Neural cell (in vitro differentiated cells): Measurements from ENCODE around the gene NADK. TPM values are rescaled to one million over a fixed set of nuclear protein-coding genes. Genes with fewer than 3 reads are reported as not detected.

Experiments used
- H2AFZ ChIP-seq: fragments of 200-600, 300-800 bp; sonication (generic), shearing (Covaris generic); 2 replicates; pipeline ENCODE4 v1.6.0; 2014; ENCODE audit warnings: low read depth, mild to moderate bottlenecking, antibody characterized with exemption, low read length, moderate library complexity
- H3F3A ChIP-seq: fragments of 200-600 bp; shearing (Covaris generic); 2 replicates; pipeline ENCODE4 v1.6.1; 2016; ENCODE audit warnings: mild to moderate bottlenecking, moderate library complexity, mixed read lengths, antibody characterized with exemption, low read length; ENCODE audit not compliant: insufficient read depth, poor library complexity, severe bottlenecking
- H3K27ac ChIP-seq: fragments of 200-600, 300-800 bp; sonication (generic), shearing (Covaris generic); 2 replicates; pipeline ENCODE4 v1.5.1; 2014; ENCODE audit warnings: mild to moderate bottlenecking, low read length, moderate library complexity
- H3K27me3 ChIP-seq: fragments of 300-800, 200-600 bp; sonication (generic), shearing (Covaris generic); 2 replicates; pipeline ENCODE4 v1.6.0; 2014; ENCODE audit warnings: mild to moderate bottlenecking, low read depth, low read length, moderate library complexity; ENCODE audit not compliant: insufficient read depth
- H3K36me3 ChIP-seq: fragments of 300-800, 200-600 bp; sonication (generic), shearing (Covaris generic); 2 replicates; pipeline ENCODE4 v1.5.1; 2014; ENCODE audit warnings: mild to moderate bottlenecking, antibody characterized with exemption, low read length, moderate library complexity; ENCODE audit not compliant: insufficient read depth
- H3K4me2 ChIP-seq: fragments of 300-800, 200-600 bp; sonication (generic), shearing (Covaris generic); 2 replicates; pipeline ENCODE4 v1.6.0; 2014; ENCODE audit warnings: mild to moderate bottlenecking, low read length
- H3K4me3 ChIP-seq: fragments of 300-800, 200-600 bp; sonication (generic), shearing (Covaris generic); 2 replicates; pipeline ENCODE4 v1.5.1; 2014; ENCODE audit warnings: mild to moderate bottlenecking, low read length, moderate library complexity
- H3K79me2 ChIP-seq: fragments of 200-600 bp; shearing (Covaris generic); replicated peaks from 2 replicates; pipeline ENCODE4 v1.6.0; 2014; ENCODE audit warnings: mild to moderate bottlenecking, low read length, moderate library complexity; ENCODE audit not compliant: insufficient read depth
- H3K9ac ChIP-seq: fragments of 300-800, 200-600 bp; sonication (generic), shearing (Covaris generic); 2 replicates; pipeline ENCODE4 v1.6.1; 2016; ENCODE audit warnings: mild to moderate bottlenecking, low read length, mixed read lengths
- H3K9me2 ChIP-seq: fragments of 200-600 bp; shearing (Covaris generic); 2 replicates; pipeline ENCODE4 v1.6.1; 2016; ENCODE audit warnings: mild to moderate bottlenecking, low read length, mixed read lengths; ENCODE audit not compliant: insufficient read depth
- H3K9me3 ChIP-seq: fragments of 200-600, 300-800 bp; sonication (generic), shearing (Covaris generic); 2 replicates; pipeline ENCODE4 v1.6.1; 2016; ENCODE audit warnings: mild to moderate bottlenecking, mixed run types, low read length, moderate library complexity, mixed read lengths
- H4K20me1 ChIP-seq: fragments of 200-600 bp; shearing (Covaris generic); 2 replicates; pipeline ENCODE4 v1.6.1; 2016; ENCODE audit warnings: mild to moderate bottlenecking, mixed run types; ENCODE audit not compliant: insufficient read depth
- EP300 ChIP-seq: fragments of 450-650 bp; conservative IDR thresholded peaks from 2 replicates; pipeline ENCODE4 v1.6.1; 2014; ENCODE audit warnings: antibody characterized with exemption, mild to moderate bottlenecking, moderate library complexity; ENCODE audit not compliant: poor library complexity, severe bottlenecking
- EZH2 ChIP-seq: fragments of 200-600, 300-800 bp; shearing (Covaris generic), sonication (generic); IDR thresholded peaks from 2 replicates; pipeline ENCODE4 v1.6.1; 2014; ENCODE audit warnings: antibody characterized with exemption, low read length, borderline replicate concordance, mild to moderate bottlenecking; ENCODE audit not compliant: insufficient read depth, poor library complexity, severe bottlenecking
- MXI1 ChIP-seq: fragments of 450-650 bp; conservative IDR thresholded peaks from 2 replicates; pipeline ENCODE4 v1.6.1; 2014; ENCODE audit warnings: antibody characterized with exemption, mild to moderate bottlenecking; ENCODE audit not compliant: poor library complexity, severe bottlenecking
- POLR2AphosphoS5 ChIP-seq: IDR thresholded peaks from 2 replicates; pipeline ENCODE4 v1.6.1; 2012
- RAD21 ChIP-seq: fragments of 450-650 bp; conservative IDR thresholded peaks from 2 replicates; pipeline ENCODE4 v1.6.1; 2014; ENCODE audit warnings: antibody characterized with exemption, mild to moderate bottlenecking, moderate library complexity
- SMC3 ChIP-seq: fragments of 450-650 bp; conservative IDR thresholded peaks from 2 replicates; pipeline ENCODE4 v1.6.1; 2014; ENCODE audit warnings: antibody characterized with exemption, mild to moderate bottlenecking, moderate library complexity; ENCODE audit not compliant: poor library complexity
- TAF1 ChIP-seq: IDR thresholded peaks from 2 replicates; pipeline ENCODE4 v1.6.1; 2012; ENCODE audit warnings: low read depth
- polyA plus RNA-seq: library from polyadenylated mRNA; depleted of rRNA; stranded (reverse); fragments of >200 nt; gene quantifications from 2 replicates; pipeline ENCODE4 v1.2.3, GENCODE V29; 2014
- TF ChIP-seq, protein P1 (sequence below): fragments of 450-650 bp; IDR thresholded peaks from 2 replicates; pipeline ENCODE4 v1.5.1; 2014; ENCODE audit warnings: antibody characterized with exemption, mild to moderate bottlenecking, moderate library complexity; ENCODE audit not compliant: poor library complexity, severe bottlenecking
- TF ChIP-seq, protein P2 (sequence below): IDR thresholded peaks from 2 replicates; pipeline ENCODE4 v1.6.1; 2012; ENCODE audit warnings: borderline replicate concordance

Gene NADK
- polyA plus RNA-seq, 1 donor from 2014 or later: 38.5 TPM

DNA sequence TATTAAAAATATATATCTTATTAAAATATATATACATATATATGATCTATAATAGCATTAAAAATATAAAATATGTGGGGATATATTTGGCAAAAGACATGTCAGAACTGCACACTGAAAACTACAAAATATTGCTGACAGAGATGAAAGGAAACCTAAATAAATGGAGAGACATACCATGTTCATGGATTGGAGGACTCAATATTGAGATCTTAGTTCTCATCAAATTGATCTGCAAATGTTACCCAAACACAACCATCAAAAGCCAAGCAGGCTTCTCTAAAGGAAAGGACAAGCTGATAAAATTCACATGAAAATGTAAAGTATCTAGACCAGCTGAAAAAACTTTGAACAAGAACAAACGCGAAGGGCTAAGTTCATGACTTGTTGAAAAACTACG, 7.2 kb downstream of the NADK start:
- Histone ChIP-seq H3K4me3 (no peak overlapping the region), H3K4me2 (no peak overlapping the region), H3K27me3 (no peaks in the 10 kb centered on the region), H3K79me2 (peaks cover 10% of the 10 kb centered on the region), H3K9me2 (no peaks in the 10 kb centered on the region), H3K36me3 (no peaks in the 10 kb centered on the region), H4K20me1 (no peaks in the 10 kb centered on the region), H3K9ac (no peak overlapping the region), H2AFZ (no peak overlapping the region), H3F3A (no peaks in the 10 kb centered on the region), H3K27ac (no peak overlapping the region), H3K9me3 (no peaks in the 10 kb centered on the region)
- TF ChIP-seq EP300: no peak
- TF ChIP-seq, protein P1, sequence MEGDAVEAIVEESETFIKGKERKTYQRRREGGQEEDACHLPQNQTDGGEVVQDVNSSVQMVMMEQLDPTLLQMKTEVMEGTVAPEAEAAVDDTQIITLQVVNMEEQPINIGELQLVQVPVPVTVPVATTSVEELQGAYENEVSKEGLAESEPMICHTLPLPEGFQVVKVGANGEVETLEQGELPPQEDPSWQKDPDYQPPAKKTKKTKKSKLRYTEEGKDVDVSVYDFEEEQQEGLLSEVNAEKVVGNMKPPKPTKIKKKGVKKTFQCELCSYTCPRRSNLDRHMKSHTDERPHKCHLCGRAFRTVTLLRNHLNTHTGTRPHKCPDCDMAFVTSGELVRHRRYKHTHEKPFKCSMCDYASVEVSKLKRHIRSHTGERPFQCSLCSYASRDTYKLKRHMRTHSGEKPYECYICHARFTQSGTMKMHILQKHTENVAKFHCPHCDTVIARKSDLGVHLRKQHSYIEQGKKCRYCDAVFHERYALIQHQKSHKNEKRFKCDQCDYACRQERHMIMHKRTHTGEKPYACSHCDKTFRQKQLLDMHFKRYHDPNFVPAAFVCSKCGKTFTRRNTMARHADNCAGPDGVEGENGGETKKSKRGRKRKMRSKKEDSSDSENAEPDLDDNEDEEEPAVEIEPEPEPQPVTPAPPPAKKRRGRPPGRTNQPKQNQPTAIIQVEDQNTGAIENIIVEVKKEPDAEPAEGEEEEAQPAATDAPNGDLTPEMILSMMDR: no peak
- no peak for TF ChIP-seq SMC3
- no peak for TF ChIP-seq RAD21
- no peak for TF ChIP-seq POLR2AphosphoS5
- TF ChIP-seq, protein P2, sequence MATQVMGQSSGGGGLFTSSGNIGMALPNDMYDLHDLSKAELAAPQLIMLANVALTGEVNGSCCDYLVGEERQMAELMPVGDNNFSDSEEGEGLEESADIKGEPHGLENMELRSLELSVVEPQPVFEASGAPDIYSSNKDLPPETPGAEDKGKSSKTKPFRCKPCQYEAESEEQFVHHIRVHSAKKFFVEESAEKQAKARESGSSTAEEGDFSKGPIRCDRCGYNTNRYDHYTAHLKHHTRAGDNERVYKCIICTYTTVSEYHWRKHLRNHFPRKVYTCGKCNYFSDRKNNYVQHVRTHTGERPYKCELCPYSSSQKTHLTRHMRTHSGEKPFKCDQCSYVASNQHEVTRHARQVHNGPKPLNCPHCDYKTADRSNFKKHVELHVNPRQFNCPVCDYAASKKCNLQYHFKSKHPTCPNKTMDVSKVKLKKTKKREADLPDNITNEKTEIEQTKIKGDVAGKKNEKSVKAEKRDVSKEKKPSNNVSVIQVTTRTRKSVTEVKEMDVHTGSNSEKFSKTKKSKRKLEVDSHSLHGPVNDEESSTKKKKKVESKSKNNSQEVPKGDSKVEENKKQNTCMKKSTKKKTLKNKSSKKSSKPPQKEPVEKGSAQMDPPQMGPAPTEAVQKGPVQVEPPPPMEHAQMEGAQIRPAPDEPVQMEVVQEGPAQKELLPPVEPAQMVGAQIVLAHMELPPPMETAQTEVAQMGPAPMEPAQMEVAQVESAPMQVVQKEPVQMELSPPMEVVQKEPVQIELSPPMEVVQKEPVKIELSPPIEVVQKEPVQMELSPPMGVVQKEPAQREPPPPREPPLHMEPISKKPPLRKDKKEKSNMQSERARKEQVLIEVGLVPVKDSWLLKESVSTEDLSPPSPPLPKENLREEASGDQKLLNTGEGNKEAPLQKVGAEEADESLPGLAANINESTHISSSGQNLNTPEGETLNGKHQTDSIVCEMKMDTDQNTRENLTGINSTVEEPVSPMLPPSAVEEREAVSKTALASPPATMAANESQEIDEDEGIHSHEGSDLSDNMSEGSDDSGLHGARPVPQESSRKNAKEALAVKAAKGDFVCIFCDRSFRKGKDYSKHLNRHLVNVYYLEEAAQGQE: no peak
- no peak for TF ChIP-seq MXI1

DNA sequence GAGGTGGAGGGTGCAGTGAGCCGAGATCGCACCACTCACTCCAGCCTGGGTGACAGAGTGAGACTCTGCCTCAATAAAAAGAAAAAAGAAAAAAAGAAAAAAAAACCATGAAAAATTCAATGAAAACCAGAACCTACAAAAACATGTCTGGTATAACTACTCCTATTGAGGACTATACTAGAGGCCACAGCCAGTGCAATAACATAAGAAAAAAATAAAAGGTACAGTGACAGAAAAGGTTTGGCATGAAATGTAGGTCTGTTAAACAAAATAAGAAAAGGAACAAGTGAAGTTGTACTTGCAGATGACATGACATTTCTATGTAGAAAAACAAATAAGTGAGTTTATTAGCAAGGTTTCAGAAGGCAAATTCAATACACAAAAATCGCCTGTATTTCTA, 8.2 kb downstream of the NADK start:
- H4K20me1 ChIP-seq: no peaks in the 10 kb centered on the region
- H3K9me2 ChIP-seq: no peaks in the 10 kb centered on the region

More for the DNA sequence above, 8.2 kb downstream of the NADK start:
- TF ChIP-seq POLR2AphosphoS5 (no peak), TAF1 (no peak), EP300 (no peak), RAD21 (no peak), MXI1 (no peak), SMC3 (no peak), EZH2 (no peak)
- TF ChIP-seq, protein P2: no peak
- TF ChIP-seq, protein P1: no peak
- Histone ChIP-seq H2AFZ (no peak overlapping the region), H3K27ac (no peak overlapping the region), H3K9ac (no peak overlapping the region), H3K4me2 (no peak overlapping the region), H3F3A (no peaks in the 10 kb centered on the region), H3K27me3 (no peaks in the 10 kb centered on the region), H3K9me3 (no peaks in the 10 kb centered on the region), H3K79me2 (peaks cover 6% of the 10 kb centered on the region), H3K4me3 (no peak overlapping the region), H3K36me3 (no peaks in the 10 kb centered on the region)
